ENCODE data around the gene CAPZB. TPM values are rescaled to one million over a fixed set of nuclear protein-coding genes. Genes with fewer than 3 reads are reported as not detected.
"Not testable (repeated sequence)": the region's sequence is repeated elsewhere in the genome, so short reads cannot be mapped to it uniquely, and the experiment has no call there.

Gene CAPZB
- total RNA-seq, 2 donors from 2014 or later: 119 to 174 TPM

DNA sequence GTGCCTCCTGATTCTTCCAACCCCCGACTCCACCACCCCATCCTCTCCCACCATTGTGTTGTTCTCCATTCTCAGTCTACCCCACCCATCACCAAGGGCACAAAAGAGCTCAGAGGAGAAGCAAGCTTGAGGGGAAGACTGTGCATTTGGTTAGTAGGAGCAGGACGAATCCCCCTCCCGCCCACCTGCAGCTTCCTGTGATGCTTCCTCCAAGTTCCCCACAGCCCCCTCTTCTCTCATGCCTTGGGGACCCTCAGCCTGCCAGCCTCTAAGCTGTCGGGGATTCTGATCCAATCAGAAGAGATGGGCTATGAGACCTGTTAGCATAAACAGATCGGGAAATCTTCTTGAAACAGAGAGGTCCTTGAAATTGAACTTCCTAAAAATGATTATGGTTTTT, 22.2 kb upstream of the CAPZB start:
- TF ChIP-seq, protein P1, sequence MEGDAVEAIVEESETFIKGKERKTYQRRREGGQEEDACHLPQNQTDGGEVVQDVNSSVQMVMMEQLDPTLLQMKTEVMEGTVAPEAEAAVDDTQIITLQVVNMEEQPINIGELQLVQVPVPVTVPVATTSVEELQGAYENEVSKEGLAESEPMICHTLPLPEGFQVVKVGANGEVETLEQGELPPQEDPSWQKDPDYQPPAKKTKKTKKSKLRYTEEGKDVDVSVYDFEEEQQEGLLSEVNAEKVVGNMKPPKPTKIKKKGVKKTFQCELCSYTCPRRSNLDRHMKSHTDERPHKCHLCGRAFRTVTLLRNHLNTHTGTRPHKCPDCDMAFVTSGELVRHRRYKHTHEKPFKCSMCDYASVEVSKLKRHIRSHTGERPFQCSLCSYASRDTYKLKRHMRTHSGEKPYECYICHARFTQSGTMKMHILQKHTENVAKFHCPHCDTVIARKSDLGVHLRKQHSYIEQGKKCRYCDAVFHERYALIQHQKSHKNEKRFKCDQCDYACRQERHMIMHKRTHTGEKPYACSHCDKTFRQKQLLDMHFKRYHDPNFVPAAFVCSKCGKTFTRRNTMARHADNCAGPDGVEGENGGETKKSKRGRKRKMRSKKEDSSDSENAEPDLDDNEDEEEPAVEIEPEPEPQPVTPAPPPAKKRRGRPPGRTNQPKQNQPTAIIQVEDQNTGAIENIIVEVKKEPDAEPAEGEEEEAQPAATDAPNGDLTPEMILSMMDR (IDR thresholded peaks at IDR 0.05): no peak
- no peak overlapping the region for H3K4me3 ChIP-seq
- H3K27ac ChIP-seq: no peak overlapping the region
- no peak for ATAC-seq (ENCODE audit: insufficient number of reproducible peaks, low FRiP score, low read depth)
- peaks cover 3% of the 10 kb centered on the region for H3K27me3 ChIP-seq (replicated peaks; ENCODE audit: insufficient read depth)
- no peaks in the 10 kb centered on the region for H3K36me3 ChIP-seq
- DNase-seq (ENCODE audit: low spot score): no peak
- H3K9me3 ChIP-seq: no peaks in the 10 kb centered on the region
- H3K4me1 ChIP-seq (ENCODE audit: control insufficient read depth in 1 of 2, low read depth in 2 of 2): peaks cover 0 to 16% of the 10 kb centered on the region in 2 donors

DNA sequence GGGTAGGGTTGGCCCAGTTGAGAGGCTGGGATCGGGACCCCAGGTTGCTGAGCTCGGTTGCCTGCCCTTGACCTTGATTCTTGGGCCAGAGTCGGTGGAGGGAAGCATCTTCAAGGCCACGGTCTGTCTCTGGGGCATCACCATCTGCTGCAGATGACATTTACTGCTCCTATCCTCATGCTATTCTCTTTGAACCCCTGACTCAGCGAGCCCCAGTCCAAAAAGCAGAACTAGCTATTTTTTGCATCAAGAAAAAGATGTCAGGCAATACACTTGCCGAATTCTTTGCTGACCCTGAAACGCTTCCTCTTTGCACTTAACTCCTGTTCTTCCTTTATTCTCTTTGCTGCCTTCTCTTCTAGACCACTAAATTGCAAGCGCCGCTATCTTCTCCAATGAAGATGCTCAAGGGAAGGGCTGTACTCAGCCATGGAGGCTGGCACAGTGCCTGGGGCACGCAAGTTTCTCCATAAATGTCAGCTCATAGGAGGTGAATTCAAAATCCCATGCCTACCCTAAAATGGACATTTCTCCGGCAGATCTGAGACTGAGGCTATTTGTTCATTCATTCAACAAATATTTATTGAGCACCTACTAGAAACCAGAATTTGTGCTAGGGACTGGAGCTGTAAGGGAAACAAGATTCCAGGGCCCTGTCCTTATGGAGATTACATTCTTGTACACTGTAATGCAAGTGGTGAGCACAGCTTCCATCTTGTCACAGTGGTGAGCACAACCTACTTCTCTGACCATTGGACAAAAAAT, 20.5 kb upstream of the CAPZB start:
- TF ChIP-seq, protein P1 (IDR thresholded peaks at IDR 0.05): no peak
- peaks cover 0 to 16% of the 10 kb centered on the region in 2 donors for H3K4me1 ChIP-seq (ENCODE audit: control insufficient read depth in 1 of 2, low read depth in 2 of 2)
- DNase-seq (ENCODE audit: low spot score): no peak
- H3K4me3 ChIP-seq: no peak overlapping the region
- ATAC-seq (ENCODE audit: insufficient number of reproducible peaks, low FRiP score, low read depth): no peak
- H3K36me3 ChIP-seq: no peaks in the 10 kb centered on the region
- H3K9me3 ChIP-seq: no peaks in the 10 kb centered on the region
- peaks cover 3% of the 10 kb centered on the region for H3K27me3 ChIP-seq (replicated peaks; ENCODE audit: insufficient read depth)
- H3K27ac ChIP-seq: peak overlapping the region; percentile 26 to 46

DNA sequence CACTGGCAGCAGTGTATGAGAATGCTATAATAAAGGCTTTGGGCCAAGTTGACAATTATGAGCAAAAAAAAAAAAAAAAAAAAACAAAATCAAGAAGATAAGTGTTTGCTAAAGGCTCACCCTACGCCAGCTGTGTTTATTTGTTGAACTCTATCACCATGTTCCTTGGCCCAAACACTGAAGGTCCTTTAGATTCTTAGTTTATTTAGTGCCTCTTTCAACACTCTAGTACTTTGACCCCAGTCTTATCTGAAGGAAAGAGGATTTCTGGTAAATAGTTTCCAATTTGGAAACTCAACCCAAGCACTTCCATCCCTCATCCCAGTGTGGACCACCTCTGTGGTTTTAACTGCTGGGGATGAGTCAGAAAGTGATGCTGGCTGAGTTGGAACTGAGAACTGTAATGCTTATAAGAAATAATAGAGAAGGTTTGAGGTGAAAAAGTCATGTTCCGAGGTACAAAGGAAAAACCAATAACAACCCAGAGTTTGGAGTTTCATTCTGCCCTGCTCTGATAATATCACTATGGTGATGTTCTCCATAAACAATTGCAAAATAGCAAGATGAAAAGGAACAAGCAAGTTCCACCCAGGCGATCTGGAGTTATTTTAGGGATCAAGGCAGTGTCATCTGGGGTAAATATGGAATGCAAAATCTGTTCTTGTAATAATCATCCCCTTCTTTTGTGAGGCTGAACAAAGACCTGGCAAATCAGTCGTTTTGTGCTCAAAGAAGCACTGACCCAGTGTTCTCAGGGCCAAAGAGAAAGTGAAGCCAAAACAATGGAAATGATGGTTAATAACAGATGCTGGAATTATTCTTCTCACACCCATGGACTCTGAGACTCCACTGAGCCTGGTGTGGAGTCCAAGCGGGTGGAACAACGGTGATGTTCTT, 19.7 kb upstream of the CAPZB start:
- TF ChIP-seq, protein P1 (IDR thresholded peaks at IDR 0.05): no peak
- ATAC-seq (ENCODE audit: insufficient number of reproducible peaks, low FRiP score, low read depth) (peak; percentile 76), DNase-seq (ENCODE audit: low spot score) (no peak)
- no peaks in the 10 kb centered on the region for H3K9me3 ChIP-seq
- no peak overlapping the region for H3K4me3 ChIP-seq
- no peaks in the 10 kb centered on the region for H3K36me3 ChIP-seq
- peaks cover 3% of the 10 kb centered on the region for H3K27me3 ChIP-seq (replicated peaks; ENCODE audit: insufficient read depth)
- peaks cover 0 to 16% of the 10 kb centered on the region in 2 donors for H3K4me1 ChIP-seq (ENCODE audit: control insufficient read depth in 1 of 2, low read depth in 2 of 2)
- H3K27ac ChIP-seq: peak overlapping the region; percentile 26 to 46

DNA sequence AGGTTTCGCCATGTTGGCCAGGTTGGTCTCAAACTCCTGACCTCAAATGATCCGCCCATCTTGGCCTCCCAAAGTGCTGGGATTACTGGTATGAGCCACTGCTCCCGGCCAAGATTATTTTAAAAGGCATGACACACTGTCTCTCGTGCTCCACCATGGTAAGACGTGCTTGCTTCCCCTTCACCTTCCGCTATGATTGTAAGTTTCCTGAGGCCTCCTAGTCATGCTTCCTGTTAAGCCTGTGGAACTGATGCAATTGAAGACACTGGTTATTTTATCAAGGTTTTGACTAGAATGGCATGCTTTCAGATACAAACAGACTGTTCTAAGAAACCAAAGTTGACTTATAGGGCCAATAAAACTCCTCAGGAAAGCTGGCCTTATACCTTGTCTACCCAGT, 16.9 kb upstream of the CAPZB start:
- not testable (repeated sequence) for DNase-seq (ENCODE audit: low spot score); H3K27me3 ChIP-seq (replicated peaks; ENCODE audit: insufficient read depth); H3K36me3 ChIP-seq; H3K9me3 ChIP-seq; ATAC-seq (ENCODE audit: insufficient number of reproducible peaks, low FRiP score, low read depth); H3K4me3 ChIP-seq; H3K27ac ChIP-seq
- H3K4me1 ChIP-seq (ENCODE audit: control insufficient read depth in 1 of 2, low read depth in 2 of 2): peaks cover 0 to 16% of the 10 kb centered on the region in 2 donors

DNA sequence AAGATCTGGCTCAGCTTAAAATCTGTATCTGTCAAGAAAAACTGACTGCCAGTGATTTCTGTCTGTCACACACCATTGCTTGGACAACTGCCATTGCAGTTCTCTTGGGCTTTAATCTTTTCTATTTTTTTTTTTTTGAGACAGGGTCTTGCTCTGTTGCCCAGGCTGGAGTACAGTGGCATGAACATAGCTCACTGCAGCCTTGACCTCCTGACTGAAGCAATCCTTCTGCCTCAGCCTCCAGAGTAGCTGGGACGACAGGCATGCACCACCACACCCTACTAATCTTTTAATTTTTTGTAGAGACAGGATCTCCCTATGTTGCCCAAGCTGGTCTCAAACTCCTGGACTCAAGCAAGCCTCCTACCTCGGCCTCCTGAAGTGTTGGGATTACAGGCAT, 14.5 kb upstream of the CAPZB start:
- not testable (repeated sequence) for DNase-seq (ENCODE audit: low spot score); ATAC-seq (ENCODE audit: insufficient number of reproducible peaks, low FRiP score, low read depth); H3K36me3 ChIP-seq; H3K27me3 ChIP-seq (replicated peaks; ENCODE audit: insufficient read depth); H3K9me3 ChIP-seq; H3K4me3 ChIP-seq; H3K27ac ChIP-seq
- H3K4me1 ChIP-seq (ENCODE audit: control insufficient read depth in 1 of 2, low read depth in 2 of 2): peaks cover 0 to 12% of the 10 kb centered on the region in 2 donors

DNA sequence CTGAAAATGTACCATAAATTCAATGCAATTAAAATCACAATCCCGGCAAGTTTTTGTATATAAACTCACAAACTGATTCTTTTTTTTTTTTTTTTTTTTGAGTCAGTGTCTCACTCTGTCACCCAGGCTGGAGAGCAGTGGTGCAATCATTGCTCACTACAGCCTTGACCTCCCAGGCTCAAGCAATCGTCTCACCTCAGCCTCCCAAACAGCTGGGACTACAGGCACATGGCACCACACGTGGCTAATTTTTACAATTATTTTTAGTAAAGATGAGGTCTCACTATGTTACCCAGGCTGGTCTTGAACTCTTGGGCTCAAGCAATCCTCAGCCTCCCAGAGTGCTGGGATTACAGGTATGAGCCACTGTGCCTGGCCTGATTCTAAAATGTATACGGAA, 12.1 kb upstream of the CAPZB start:
- H3K4me3 ChIP-seq: not testable (repeated sequence)

More for the DNA sequence above, 12.1 kb upstream of the CAPZB start:
- not testable (repeated sequence) for DNase-seq (ENCODE audit: low spot score); H3K27me3 ChIP-seq (replicated peaks; ENCODE audit: insufficient read depth); H3K27ac ChIP-seq; H3K4me1 ChIP-seq (ENCODE audit: control insufficient read depth in 1 of 2, low read depth in 2 of 2); ATAC-seq (ENCODE audit: insufficient number of reproducible peaks, low FRiP score, low read depth); H3K9me3 ChIP-seq; H3K36me3 ChIP-seq

Measured in thoracic aorta (tissue), 2 donors.